Nephron (organoid): ENCODE measurements around the gene ZXDA.

Experiments
- H3K27ac Mint-ChIP-seq, 3 experiments: 2 replicates each; pipeline ENCODE4 v1.8.0; 2020; ENCODE audit warnings: mixed read lengths in 3 of 3, mild to moderate bottlenecking in 2 of 3, moderate library complexity in 1 of 3
- H3K27me3 Mint-ChIP-seq: 2 replicates; pipeline ENCODE4 v1.8.0; 2021; ENCODE audit warnings: low read depth, mild to moderate bottlenecking, moderate library complexity, mixed read lengths
- H3K36me3 Mint-ChIP-seq: 2 replicates; pipeline ENCODE4 v1.8.0; 2020; ENCODE audit warnings: low read depth, mixed read lengths
- H3K4me1 Mint-ChIP-seq: 2 replicates; pipeline ENCODE4 v1.8.0; 2020; ENCODE audit warnings: mixed read lengths
- H3K4me3 Mint-ChIP-seq, 3 experiments: 2 replicates each; pipeline ENCODE4 v1.8.0; 2020; ENCODE audit warnings: mild to moderate bottlenecking in 3 of 3, mixed read lengths in 3 of 3, moderate library complexity in 2 of 3
- H3K9me3 Mint-ChIP-seq: 2 replicates; pipeline ENCODE4 v1.8.0; 2020; ENCODE audit warnings: mixed read lengths
- CTCF ChIP-seq, 3 experiments: fragments of 200-600 bp; sonication (generic); IDR thresholded peaks; one replicate each; pipeline ENCODE4 v1.5.0; 2021; ENCODE audit warnings: antibody characterized with exemption in 3 of 3; ENCODE audit not compliant: unreplicated experiment in 3 of 3

Gene ZXDA

GRCh38 chrX:57899906-57900305, 10.4 kb downstream of the ZXDA start:
- Mint-ChIP-seq H3K27ac (no peak overlapping the region), H3K27me3 (no peaks in the 10 kb centered on the region), H3K36me3 (no peaks in the 10 kb centered on the region), H3K4me1 (no peaks in the 10 kb centered on the region), H3K4me3 (no peak overlapping the region), H3K9me3 (peaks cover 18% of the 10 kb centered on the region)
- TF ChIP-seq CTCF (IDR thresholded peaks at IDR 0.05; ENCODE audit: unreplicated experiment in 3 of 3): no peak

- Mint-ChIP-seq H3K9me3 (peaks cover 25% of the 10 kb centered on the region), H3K27me3 (no peaks in the 10 kb centered on the region), H3K4me3 (no peak overlapping the region), H3K36me3 (no peaks in the 10 kb centered on the region), H3K4me1 (no peaks in the 10 kb centered on the region), H3K27ac (no peak overlapping the region)
- no peak for TF ChIP-seq CTCF (IDR thresholded peaks at IDR 0.05; ENCODE audit: unreplicated experiment in 3 of 3)
These were observed 11.2 kb downstream of the ZXDA start for GRCh38 chrX:57899064-57899463.

GRCh38 chrX:57871463-57871862, 38.8 kb downstream of the ZXDA start:
- Mint-ChIP-seq H3K27ac (no peak overlapping the region), H3K4me3 (no peak overlapping the region), H3K27me3 (no peaks in the 10 kb centered on the region), H3K36me3 (no peaks in the 10 kb centered on the region), H3K9me3 (peaks cover 45% of the 10 kb centered on the region), H3K4me1 (no peaks in the 10 kb centered on the region)
- TF ChIP-seq CTCF (IDR thresholded peaks at IDR 0.05; ENCODE audit: unreplicated experiment in 3 of 3): no peak
